K562 (cell line): ENCODE results near the gene ZNF81. TPM values are rescaled to one million over a fixed set of nuclear protein-coding genes. Genes with fewer than 3 reads are reported as not detected.
A peak's percentile ranks its signal among the peaks of the same experiment; 100 is the strongest.

Experiments
- ADNP ChIP-seq: fragments of 200-800 bp; sonication (Bioruptor generic); IDR thresholded peaks from 2 replicates; pipeline ENCODE4 v1.6.1; 2016; ENCODE audit warnings: missing genetic modification characterization, missing compliant biosample characterization
- ARNT ChIP-seq, 2 experiments: fragments of 450-650 bp; IDR thresholded peaks; 2 replicates each; pipeline ENCODE4 v1.6.1; 2016; ENCODE audit warnings: mild to moderate bottlenecking in 1 of 2
- BMI1 ChIP-seq: fragments of 150-350 bp; IDR thresholded peaks from 2 replicates; pipeline ENCODE4 v1.6.1; 2014; ENCODE audit warnings: low read length
- HDGF ChIP-seq: fragments of 450-650 bp; IDR thresholded peaks from 2 replicates; pipeline ENCODE4 v1.6.1; 2016
- LCOR ChIP-seq: sonication (generic); formaldehyde crosslinking; IDR thresholded peaks from 2 replicates; pipeline ENCODE4 v1.8.0; 2022; ENCODE audit warnings: mild to moderate bottlenecking, missing genetic modification reagents
- NR2F6 ChIP-seq: fragments of 450-650 bp; formaldehyde crosslinking; IDR thresholded peaks from 2 replicates; pipeline ENCODE4 v1.4.0; 2020; ENCODE audit warnings: mild to moderate bottlenecking
- NR4A1 ChIP-seq, 2 experiments: fragments of 250-450 bp in 1 of 2; fragments of 450-650 bp in 1 of 2; sonication (Bioruptor Pico) in 1 of 2; IDR thresholded peaks; 2 replicates each; pipeline versions ENCODE4 v1.4.0 to v1.6.1; 2016 to 2020; ENCODE audit warnings: mild to moderate bottlenecking in 2 of 2, missing compliant biosample characterization in 1 of 2, missing genetic modification characterization in 1 of 2, moderate library complexity in 1 of 2
- POLR3G ChIP-seq: IDR thresholded peaks from 2 replicates; pipeline ENCODE4 v1.6.1; 2011; ENCODE audit not compliant: insufficient read length, insufficient replicate concordance; ENCODE audit errors: extremely low read depth
- SIN3B ChIP-seq: fragments of 450-650 bp; IDR thresholded peaks from 2 replicates; pipeline ENCODE4 v1.6.1; 2017; ENCODE audit warnings: low read depth, mild to moderate bottlenecking, moderate library complexity
- SMARCA5 ChIP-seq: fragments of 450-650 bp; IDR thresholded peaks from 2 replicates; pipeline ENCODE4 v1.6.1; 2016
- SMARCC2 ChIP-seq: fragments of 450-650 bp; IDR thresholded peaks from 2 replicates; pipeline ENCODE4 v1.6.1; 2017; ENCODE audit warnings: antibody characterized with exemption, moderate library complexity, mild to moderate bottlenecking, low read depth
- SMC3 ChIP-seq: conservative IDR thresholded peaks from 2 replicates; pipeline ENCODE4 v1.6.1; 2011; ENCODE audit warnings: low read depth, low read length, improper control_type of control experiment; ENCODE audit not compliant: insufficient read depth
- TSC22D4 ChIP-seq: fragments of 450-650 bp; IDR thresholded peaks from 2 replicates; pipeline ENCODE4 v1.6.1; 2016; ENCODE audit warnings: missing genetic modification characterization, missing biosample characterization, control low read depth
- ZFP1 ChIP-seq: fragments of 450-650 bp; formaldehyde crosslinking; IDR thresholded peaks from 2 replicates; pipeline ENCODE4 v1.4.0; 2020; ENCODE audit warnings: mild to moderate bottlenecking, mixed read lengths
- ZNF561 ChIP-seq: fragments of 450-650 bp; formaldehyde crosslinking; conservative IDR thresholded peaks from 2 replicates; pipeline ENCODE4 v1.4.0; 2020; ENCODE audit warnings: mild to moderate bottlenecking, moderate library complexity
- polyA plus RNA-seq, 8 experiments: library from polyadenylated mRNA; depleted of rRNA in 4 of 8; stranded (reverse) in 5 of 8; unstranded in 3 of 8; fragments of >200 nt; fragmentation: Nextera tagmentation in 2 of 8; fragmentation: Illumina TruSeq in 1 of 8; extraction: Ambion mirVana in 2 of 8; extraction: Trizol in 1 of 8; gene quantifications; 2 replicates each; pipeline versions ENCODE4 v1.2.1 to v1.2.3, GENCODE V29; 2011 to 2014; ENCODE audit warnings: inconsistent platforms in 1 of 8, missing spikeins in 1 of 8
- total RNA-seq, 7 experiments: library from RNA; depleted of rRNA in 6 of 7; stranded (reverse); fragments of >200 nt in 6 of 7; fragmentation: Illumina TruSeq in 2 of 7; extraction: Trizol in 2 of 7; gene quantifications; 2 replicates each; pipeline versions ENCODE4 v1.2.1 to v1.2.3, GENCODE V29; 2011 to 2021; ENCODE audit warnings: low replicate concordance in 1 of 7
- TF ChIP-seq, protein P1 (sequence below), 3 experiments: IDR thresholded peaks in 2 of 3; conservative IDR thresholded peaks in 1 of 3; 2 replicates each; pipeline ENCODE4 v1.5.1; 2011 to 2012; ENCODE audit warnings: low read length in 3 of 3, mild to moderate bottlenecking in 3 of 3, control low read depth in 2 of 3, improper control_type of control experiment in 1 of 3, inconsistent platforms in 1 of 3, low read depth in 1 of 3, mixed read lengths in 1 of 3, moderate library complexity in 1 of 3; ENCODE audit not compliant: insufficient read depth in 2 of 3
- TF ChIP-seq, protein P2 (sequence below): fragments of 250-450 bp; sonication (Bioruptor Pico); IDR thresholded peaks from 2 replicates; pipeline ENCODE4 v1.8.0; 2022; ENCODE audit warnings: moderate library complexity, mild to moderate bottlenecking, inconsistent platforms
- TF ChIP-seq, protein P3 (sequence below): fragments of 450-650 bp; IDR thresholded peaks from 2 replicates; pipeline ENCODE4 v1.6.1; 2017; ENCODE audit warnings: antibody characterized with exemption
- TF ChIP-seq, protein P4 (sequence below): fragments of 450-650 bp; formaldehyde crosslinking; IDR thresholded peaks from 2 replicates; pipeline ENCODE4 v1.4.0; 2022; ENCODE audit warnings: missing genetic modification characterization
- TF ChIP-seq, protein P5 (sequence below), 2 experiments: fragments of 450-650 bp in 1 of 2; IDR thresholded peaks; 2 replicates each; pipeline ENCODE4 v1.6.1; 2011 to 2017; ENCODE audit warnings: low read depth in 2 of 2, antibody characterized with exemption in 1 of 2, borderline replicate concordance in 1 of 2, low read length in 1 of 2, mild to moderate bottlenecking in 1 of 2, mixed read lengths in 1 of 2; ENCODE audit not compliant: control insufficient read depth in 1 of 2

The ZNF81 gene
- total and polyA plus RNA-seq, 9 of the 15 experiments (the other 6 are each of a cell fraction or from before 2014, with no cell fraction given) = 2.4 to 9.6 (median 4.9) TPM

DNA sequence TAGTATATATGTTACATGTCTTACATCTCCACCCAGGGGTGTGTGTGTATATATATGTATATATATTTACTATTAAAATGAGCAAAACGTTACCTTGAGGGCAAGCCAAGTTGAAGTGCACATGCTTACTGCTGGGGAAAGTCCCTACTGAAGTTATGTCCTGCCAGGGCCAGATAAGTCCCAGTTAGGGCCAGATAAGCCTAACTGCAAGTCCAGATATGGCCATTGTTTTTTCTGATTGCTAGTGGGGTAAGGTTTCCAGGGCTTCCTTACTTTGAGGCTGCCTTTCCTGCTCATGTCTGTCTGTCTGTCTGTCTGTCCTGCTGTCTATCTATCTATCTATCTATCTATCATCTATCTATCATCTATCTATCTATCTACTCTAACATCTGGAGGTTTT is 19.3 kb upstream of the ZNF81 start (continued):
- TF ChIP-seq, protein P1, sequence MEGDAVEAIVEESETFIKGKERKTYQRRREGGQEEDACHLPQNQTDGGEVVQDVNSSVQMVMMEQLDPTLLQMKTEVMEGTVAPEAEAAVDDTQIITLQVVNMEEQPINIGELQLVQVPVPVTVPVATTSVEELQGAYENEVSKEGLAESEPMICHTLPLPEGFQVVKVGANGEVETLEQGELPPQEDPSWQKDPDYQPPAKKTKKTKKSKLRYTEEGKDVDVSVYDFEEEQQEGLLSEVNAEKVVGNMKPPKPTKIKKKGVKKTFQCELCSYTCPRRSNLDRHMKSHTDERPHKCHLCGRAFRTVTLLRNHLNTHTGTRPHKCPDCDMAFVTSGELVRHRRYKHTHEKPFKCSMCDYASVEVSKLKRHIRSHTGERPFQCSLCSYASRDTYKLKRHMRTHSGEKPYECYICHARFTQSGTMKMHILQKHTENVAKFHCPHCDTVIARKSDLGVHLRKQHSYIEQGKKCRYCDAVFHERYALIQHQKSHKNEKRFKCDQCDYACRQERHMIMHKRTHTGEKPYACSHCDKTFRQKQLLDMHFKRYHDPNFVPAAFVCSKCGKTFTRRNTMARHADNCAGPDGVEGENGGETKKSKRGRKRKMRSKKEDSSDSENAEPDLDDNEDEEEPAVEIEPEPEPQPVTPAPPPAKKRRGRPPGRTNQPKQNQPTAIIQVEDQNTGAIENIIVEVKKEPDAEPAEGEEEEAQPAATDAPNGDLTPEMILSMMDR (IDR thresholded peaks at IDR 0.05 in 2 of 3, conservative IDR thresholded peaks at IDR 0.05 in 1 of 3; ENCODE audit: insufficient read depth in 2 of 3, low read depth in 1 of 3, low read length in 3 of 3) = no peak
- TF ChIP-seq ZFP1 = no peak
- no peak for TF ChIP-seq LCOR (CRISPR knock-in tag)
- TF ChIP-seq, protein P2, sequence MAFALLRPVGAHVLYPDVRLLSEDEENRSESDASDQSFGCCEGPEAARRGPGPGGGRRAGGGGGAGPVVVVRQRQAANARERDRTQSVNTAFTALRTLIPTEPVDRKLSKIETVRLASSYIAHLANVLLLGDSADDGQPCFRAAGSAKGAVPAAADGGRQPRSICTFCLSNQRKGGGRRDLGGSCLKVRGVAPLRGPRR (CRISPR knock-in tag) = no peak
- TF ChIP-seq NR4A1 (CRISPR knock-in tag; IDR thresholded peaks at IDR 0.05) = no peak
- TF ChIP-seq NR4A1 (tag; IDR thresholded peaks at IDR 0.05) = 0 out of 2 replicates have a peak, but pooled peaks have one; percentile 49
- TF ChIP-seq, protein P3, sequence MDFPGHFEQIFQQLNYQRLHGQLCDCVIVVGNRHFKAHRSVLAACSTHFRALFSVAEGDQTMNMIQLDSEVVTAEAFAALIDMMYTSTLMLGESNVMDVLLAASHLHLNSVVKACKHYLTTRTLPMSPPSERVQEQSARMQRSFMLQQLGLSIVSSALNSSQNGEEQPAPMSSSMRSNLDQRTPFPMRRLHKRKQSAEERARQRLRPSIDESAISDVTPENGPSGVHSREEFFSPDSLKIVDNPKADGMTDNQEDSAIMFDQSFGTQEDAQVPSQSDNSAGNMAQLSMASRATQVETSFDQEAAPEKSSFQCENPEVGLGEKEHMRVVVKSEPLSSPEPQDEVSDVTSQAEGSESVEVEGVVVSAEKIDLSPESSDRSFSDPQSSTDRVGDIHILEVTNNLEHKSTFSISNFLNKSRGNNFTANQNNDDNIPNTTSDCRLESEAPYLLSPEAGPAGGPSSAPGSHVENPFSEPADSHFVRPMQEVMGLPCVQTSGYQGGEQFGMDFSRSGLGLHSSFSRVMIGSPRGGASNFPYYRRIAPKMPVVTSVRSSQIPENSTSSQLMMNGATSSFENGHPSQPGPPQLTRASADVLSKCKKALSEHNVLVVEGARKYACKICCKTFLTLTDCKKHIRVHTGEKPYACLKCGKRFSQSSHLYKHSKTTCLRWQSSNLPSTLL = no peak
- TF ChIP-seq ZNF561 (CRISPR knock-in tag) = no peak
- no peak for TF ChIP-seq TSC22D4
- no peak for TF ChIP-seq ADNP (tag)
- TF ChIP-seq, protein P4, sequence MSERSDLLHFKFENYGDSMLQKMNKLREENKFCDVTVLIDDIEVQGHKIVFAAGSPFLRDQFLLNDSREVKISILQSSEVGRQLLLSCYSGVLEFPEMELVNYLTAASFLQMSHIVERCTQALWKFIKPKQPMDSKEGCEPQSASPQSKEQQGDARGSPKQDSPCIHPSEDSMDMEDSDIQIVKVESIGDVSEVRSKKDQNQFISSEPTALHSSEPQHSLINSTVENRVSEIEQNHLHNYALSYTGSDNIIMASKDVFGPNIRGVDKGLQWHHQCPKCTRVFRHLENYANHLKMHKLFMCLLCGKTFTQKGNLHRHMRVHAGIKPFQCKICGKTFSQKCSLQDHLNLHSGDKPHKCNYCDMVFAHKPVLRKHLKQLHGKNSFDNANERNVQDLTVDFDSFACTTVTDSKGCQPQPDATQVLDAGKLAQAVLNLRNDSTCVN (CRISPR knock-in tag) = no peak
- TF ChIP-seq SMC3 = no peak
- TF ChIP-seq ARNT (IDR thresholded peaks at IDR 0.05) = 0 out of 4 replicates have a peak, but pooled peaks of 1 of the 2 experiments have one; percentile 65
- TF ChIP-seq, protein P5, sequence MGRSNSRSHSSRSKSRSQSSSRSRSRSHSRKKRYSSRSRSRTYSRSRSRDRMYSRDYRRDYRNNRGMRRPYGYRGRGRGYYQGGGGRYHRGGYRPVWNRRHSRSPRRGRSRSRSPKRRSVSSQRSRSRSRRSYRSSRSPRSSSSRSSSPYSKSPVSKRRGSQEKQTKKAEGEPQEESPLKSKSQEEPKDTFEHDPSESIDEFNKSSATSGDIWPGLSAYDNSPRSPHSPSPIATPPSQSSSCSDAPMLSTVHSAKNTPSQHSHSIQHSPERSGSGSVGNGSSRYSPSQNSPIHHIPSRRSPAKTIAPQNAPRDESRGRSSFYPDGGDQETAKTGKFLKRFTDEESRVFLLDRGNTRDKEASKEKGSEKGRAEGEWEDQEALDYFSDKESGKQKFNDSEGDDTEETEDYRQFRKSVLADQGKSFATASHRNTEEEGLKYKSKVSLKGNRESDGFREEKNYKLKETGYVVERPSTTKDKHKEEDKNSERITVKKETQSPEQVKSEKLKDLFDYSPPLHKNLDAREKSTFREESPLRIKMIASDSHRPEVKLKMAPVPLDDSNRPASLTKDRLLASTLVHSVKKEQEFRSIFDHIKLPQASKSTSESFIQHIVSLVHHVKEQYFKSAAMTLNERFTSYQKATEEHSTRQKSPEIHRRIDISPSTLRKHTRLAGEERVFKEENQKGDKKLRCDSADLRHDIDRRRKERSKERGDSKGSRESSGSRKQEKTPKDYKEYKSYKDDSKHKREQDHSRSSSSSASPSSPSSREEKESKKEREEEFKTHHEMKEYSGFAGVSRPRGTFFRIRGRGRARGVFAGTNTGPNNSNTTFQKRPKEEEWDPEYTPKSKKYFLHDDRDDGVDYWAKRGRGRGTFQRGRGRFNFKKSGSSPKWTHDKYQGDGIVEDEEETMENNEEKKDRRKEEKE (IDR thresholded peaks at IDR 0.05; ENCODE audit: borderline replicate concordance in 1 of 2, control insufficient read depth in 1 of 2, low read depth in 2 of 2, low read length in 1 of 2) = no peak
- no peak for TF ChIP-seq SMARCA5
- TF ChIP-seq SMARCC2 = peak; percentile 78
- no peak for TF ChIP-seq HDGF
- no peak for TF ChIP-seq NR2F6 (CRISPR knock-in tag)
- no peak for TF ChIP-seq SIN3B
- no peak for TF ChIP-seq POLR3G
- no peak for TF ChIP-seq BMI1
